AG08395 (cell line): ENCODE data around the gene RALGPS2.
"Not testable (repeated sequence)": the region's sequence is repeated elsewhere in the genome, so short reads cannot be mapped to it uniquely, and the experiment has no call there.

Source experiments
- DNase-seq: peaks from one replicate; pipeline ENCODE4 v3.0.0; 2012; ENCODE audit warnings: mixed read lengths, low spot score

The RALGPS2 gene

DNA sequence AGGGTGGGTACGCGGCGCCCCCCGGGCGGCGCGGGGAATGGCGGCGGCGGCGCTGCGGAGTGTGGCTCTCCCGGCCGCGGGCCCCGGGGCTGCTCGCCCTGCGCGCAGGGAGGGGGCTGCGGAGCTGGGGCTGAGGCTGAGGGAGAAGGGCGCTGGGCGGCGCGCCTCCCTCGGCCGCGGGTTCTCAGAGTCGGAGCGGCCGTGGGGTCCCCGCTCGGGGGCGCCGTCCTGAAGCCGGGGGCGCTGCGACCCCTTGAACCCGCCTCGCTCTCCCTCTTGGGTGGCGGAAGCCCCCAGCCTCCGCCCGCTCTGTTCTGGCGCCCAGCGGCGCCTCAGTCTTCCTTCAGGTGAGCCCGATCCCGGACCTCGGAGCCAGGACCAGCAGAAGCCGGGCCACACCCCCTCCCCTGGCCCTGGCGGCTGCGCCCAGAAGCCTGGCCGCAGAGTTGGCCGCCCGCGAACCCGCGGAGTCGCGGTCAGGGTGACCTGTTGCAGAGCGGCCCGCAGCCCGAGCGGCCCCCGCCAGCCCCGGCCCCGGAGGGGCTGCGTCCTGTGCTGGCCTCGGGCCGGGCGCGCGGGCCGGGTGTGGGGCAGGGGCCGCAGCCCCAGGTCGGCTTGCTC is 532 bp downstream of the RALGPS2 start:
- DNase-seq, result peak; percentile 25

GRCh38 chr1:178726087-178726517 is 1.1 kb downstream of the RALGPS2 start:
- DNase-seq, result peak; percentile 62

DNA sequence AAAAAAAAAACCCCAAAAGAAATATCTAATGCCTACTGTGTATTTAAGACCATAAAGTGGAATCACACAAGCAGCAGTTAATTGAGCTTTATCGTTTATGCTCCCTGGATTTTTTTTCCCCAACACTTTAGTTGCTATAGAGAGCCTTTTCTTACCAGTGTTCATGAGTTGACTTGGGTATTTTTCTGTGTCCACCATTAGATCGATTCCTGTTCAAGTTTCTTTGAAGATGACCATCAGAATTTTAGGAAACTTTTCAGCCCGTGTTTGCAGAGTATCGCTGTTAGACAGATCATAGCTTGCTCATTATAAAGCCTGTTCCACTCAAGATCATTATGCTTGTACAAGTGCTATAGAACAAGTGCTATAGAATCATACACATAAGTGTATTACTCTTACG is 1.5 kb downstream of the RALGPS2 start:
- no peak for DNase-seq

GRCh38 chr1:178727014-178727895 is 2.2 kb downstream of the RALGPS2 start:
- no peak for DNase-seq

- no peak for DNase-seq
These were observed 8.9 kb downstream of the RALGPS2 start for GRCh38 chr1:178733972-178734371.

DNA sequence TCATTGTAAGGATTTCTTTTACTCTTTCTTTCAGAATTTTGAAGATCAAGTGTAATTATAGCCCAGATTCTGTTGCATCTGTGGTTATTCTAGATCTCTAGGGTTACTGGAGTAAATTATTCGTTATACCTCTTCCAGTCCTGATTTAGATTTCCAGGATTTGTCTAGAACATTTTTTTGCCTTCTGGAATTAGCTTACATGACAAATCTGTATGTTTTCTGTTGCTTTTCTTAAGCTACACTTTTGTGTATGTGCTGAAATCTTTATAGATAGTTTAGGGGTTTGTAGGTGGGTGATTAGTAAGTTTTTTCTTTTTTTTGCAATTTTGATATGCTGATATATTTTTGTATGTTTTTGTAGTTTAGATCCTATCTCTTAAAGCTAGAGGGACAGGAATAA is 13.7 kb downstream of the RALGPS2 start:
- no peak for DNase-seq

GRCh38 chr1:178739285-178740045 is 14.4 kb downstream of the RALGPS2 start:
- DNase-seq, result no peak

DNA sequence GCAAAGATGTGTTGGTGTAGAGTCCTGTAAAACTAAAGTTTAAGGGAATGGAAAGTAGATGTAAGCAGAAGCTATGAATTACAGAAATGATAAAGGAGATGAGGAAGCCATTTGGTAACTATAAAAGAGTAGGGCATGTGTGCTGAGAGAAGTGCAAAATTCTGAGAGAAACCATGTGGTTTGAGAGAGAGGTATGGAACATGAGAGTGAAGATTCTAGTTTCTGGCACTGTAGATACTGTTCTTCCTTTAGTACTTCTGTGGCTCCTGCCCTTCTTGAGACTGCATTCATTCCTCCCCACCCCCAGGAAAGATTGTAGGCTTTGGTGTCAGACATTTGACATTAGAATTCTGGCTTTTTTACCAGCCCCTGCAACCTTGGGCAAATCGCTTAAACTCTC is 15.4 kb downstream of the RALGPS2 start:
- no peak for DNase-seq

DNA sequence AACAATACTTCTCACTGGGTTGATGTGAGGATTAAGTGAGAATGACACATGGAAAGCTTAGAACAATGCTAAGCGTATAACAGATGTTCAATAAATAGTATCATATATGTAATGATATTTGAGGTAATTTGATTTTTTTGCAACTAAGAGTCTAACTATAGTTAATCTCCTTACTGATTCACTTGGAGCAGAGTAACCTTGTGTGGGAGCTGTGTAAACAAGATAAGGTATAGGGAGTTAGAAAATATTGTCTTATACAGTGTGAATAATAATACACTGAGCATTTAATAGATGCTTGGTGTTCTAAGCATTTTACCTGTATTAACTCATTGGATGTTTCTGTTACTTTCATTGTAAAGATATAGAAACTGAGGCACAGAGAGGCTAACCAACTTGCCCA is 15.9 kb downstream of the RALGPS2 start:
- DNase-seq, result no peak

- DNase-seq, result no peak
These were observed 18.8 kb downstream of the RALGPS2 start for GRCh38 chr1:178743801-178744200.

DNA sequence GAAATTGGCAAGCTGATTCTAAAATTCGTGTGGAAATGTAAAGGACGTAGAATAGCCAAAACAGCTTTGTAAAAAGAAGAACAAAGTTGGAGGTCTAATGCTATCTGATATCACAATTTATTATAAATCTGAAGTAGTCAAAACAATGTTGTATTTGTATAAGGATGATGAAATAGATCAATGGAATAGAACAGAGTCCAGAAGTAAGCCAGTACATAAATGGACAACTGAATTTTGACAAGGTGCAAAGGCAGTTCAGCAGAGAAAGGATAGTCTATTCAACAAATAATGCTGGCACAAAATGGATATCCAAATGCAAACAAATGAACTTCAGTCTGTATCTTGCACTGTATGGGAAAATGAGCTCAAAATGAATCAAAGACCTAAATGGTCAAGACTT is 20.2 kb downstream of the RALGPS2 start:
- DNase-seq, result no peak

GRCh38 chr1:178746345-178746744 is 21.3 kb downstream of the RALGPS2 start:
- no peak for DNase-seq

GRCh38 chr1:178747361-178747760 is 22.3 kb downstream of the RALGPS2 start:
- not testable (repeated sequence) for DNase-seq

DNA sequence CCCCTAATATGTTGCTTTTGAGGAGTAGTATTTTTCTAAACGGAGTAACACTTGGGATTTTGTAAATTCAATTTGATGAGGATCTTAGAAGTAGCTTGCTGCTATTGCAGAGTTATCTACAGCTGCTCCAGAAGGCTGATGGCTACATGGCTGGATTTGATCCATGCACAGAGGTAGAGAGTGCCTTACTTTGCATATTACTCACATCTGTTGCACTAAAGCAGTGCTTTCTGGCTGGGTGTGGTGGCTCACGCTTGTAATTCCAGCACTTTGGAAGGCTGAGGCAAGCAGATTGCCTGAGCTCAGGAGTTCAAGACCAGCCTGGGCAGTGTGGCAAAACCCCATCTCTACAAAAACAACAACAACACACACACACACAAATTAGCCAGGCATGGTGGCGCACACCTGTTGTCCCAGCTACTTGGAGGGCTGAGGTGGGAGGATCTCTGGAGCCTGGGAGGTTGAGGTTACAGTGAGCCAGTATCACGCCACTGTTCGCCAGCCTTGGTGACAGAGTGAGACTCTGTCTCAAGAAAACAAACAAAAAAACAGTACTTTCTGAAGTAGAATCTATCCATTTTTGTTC is 24.6 kb downstream of the RALGPS2 start:
- no peak for DNase-seq

GRCh38 chr1:178751046-178751445 is 26.0 kb downstream of the RALGPS2 start:
- DNase-seq, result no peak

- no peak for DNase-seq
These were observed 27.8 kb downstream of the RALGPS2 start for GRCh38 chr1:178752891-178753290.

- not testable (repeated sequence) for DNase-seq
These were observed 29.7 kb downstream of the RALGPS2 start for GRCh38 chr1:178754655-178755256.

GRCh38 chr1:178768423-178768822 is 43.4 kb downstream of the RALGPS2 start:
- peak; percentile 14 for DNase-seq

- DNase-seq, result no peak
These were observed 47.9 kb downstream of the RALGPS2 start for GRCh38 chr1:178772952-178773351.

- DNase-seq, result no peak
These were observed 49.2 kb downstream of the RALGPS2 start for GRCh38 chr1:178774263-178774662.

- no peak for DNase-seq
These were observed 51.5 kb downstream of the RALGPS2 start for GRCh38 chr1:178776553-178776952.
